GM21737 (cell line): Measurements from ENCODE around the gene CEACAM5.
"Not testable (repeated sequence)": the region's sequence is repeated elsewhere in the genome, so short reads cannot be mapped to it uniquely, and the experiment has no call there.

Source experiments
- ATAC-seq: cut with Tn5 transposase; IDR thresholded peaks from one replicate; pipeline ENCODE4 v1.9.1; 2021; ENCODE audit warnings: mild to moderate bottlenecking, moderate library complexity; ENCODE audit not compliant: unreplicated experiment

Gene CEACAM5

DNA sequence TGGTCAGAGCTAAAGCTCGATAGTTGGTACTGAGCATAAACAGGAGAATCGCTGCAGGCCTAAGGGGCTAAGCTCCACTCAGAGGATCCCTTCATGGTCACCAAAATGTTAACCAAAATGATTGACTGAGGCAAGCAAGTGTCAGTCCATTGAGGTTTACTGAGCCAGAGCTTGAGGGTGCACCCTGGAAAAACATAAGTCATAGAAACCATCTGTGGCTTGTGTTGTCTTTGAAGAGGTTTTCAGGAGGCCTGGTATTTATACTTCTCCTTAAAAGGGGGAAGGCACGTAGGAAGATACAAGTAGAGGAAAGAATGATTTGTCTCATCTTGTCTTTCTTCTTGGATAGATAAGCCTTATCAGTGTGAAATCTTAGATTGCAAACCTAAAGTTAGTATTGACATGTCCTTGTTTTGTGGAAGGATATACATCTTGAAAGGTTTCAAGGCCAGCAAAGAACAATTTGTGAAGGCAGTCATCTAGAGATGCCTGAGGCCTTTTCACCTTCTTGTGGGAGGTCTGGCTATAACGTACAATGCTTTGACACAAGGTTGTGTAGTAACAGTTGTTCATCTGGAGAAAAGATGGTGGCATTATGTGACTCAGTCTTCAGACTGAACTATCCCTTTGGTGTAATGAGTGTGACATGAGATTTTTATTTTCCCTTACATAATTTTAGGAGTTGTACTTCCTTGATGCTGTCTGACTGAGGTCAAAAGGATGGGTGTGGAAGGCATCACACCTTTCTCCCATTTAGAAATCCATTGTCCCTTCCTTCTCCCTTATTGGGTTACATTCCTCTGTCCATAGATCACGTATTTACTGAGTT, 32.2 kb downstream of the CEACAM5 start:
- no peak for ATAC-seq

DNA sequence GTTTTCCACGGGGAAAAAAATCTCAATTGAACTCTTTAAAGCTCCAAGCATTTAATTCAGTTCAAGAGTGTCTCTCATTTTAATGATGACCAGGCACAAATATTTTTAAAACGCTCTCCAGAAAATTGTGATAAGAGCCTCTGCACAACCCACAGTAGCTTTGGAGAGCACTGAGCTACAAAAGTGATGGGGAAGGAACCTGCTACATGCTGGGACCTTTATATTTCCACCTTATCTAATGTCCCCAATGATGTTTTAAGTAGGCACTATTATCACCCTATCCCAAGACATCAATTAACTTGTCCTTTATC, 32.8 kb downstream of the CEACAM5 start:
- no peak for ATAC-seq

DNA sequence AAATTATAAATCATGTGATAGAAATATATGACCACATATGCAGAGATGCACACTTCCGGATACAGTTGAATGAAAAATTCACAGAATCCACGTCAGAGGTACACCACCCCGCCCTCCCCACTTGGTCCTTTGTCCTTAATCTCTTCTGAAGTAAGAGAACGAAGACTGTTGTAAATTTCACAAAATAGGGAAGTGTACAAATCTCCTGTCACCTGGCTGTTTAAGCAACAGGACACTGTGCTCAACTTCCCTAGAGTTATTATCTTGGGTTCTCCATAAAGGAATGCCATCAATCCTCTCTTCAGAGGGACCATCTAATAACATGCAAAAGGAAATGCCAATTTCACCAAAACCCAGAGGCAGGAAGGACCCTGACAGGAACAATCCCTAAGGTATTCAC, 36.4 kb downstream of the CEACAM5 start:
- no peak for ATAC-seq

DNA sequence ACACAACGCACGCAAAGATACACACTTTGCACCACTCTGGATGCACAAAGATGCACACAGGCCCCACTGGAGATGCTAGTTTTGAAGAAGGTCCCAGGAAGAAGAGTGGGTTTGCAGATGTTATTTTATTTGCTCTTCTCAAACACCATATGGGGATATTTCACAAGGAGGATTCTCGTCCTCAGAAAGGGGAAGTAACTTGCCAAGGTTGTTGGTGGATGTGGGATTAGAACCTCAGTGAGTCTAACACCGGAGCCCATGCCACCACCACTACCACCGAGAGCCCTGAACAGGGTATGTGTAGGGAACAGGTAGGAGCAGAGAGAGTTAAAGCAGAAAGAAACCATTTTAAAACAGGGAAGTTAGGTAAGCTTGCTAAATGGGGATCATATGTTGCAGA, 37.3 kb downstream of the CEACAM5 start:
- no peak for ATAC-seq

DNA sequence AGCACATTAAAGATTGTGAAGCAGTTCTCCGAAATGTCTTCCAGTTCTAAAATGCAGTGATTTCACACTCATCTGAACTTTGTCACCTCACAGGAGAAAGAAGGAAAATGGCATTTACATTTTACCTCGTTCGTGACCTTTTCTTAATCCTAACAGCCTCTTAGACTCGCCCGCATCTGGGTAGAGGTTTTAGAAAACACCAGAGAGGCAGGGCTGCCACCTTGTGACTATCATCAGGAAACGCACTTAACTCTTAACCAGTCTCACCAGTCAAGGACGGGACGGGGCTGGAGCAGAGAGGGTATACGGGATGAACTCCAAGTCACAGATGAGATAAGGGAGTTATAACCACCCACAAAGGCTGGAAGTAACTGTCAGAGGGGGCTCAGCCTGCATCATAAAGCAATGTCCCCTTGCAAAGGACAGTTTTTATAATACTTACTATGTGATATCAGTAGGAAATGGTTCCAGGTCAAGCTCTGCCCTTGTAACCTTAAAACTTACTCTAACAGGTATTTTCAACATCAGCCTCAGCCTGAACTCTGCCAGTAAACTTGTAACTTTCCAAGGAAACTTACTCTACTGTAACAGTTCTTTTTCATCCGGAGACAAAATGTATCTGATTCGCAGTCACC, 38.3 kb downstream of the CEACAM5 start:
- no peak for ATAC-seq

DNA sequence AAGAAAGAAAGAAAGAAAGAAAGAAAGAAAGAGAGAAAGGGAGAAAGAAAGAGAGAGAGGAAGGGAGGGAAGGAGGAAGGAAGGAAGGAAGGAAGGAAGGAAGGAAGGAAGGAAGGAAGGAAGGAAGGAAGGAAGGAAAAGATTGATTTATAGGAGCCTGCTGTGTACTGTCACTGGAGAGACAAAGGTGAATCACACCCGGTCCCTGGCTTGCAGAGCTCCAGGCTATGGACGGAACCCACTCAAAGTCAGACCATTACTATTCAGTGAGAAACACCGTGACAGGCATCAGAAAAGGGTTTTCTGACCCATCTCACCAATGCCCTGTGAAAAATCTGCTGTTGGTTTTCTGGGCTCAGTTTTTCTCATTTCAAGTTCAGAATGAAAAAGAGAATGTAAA, 39.6 kb downstream of the CEACAM5 start:
- no peak for ATAC-seq

DNA sequence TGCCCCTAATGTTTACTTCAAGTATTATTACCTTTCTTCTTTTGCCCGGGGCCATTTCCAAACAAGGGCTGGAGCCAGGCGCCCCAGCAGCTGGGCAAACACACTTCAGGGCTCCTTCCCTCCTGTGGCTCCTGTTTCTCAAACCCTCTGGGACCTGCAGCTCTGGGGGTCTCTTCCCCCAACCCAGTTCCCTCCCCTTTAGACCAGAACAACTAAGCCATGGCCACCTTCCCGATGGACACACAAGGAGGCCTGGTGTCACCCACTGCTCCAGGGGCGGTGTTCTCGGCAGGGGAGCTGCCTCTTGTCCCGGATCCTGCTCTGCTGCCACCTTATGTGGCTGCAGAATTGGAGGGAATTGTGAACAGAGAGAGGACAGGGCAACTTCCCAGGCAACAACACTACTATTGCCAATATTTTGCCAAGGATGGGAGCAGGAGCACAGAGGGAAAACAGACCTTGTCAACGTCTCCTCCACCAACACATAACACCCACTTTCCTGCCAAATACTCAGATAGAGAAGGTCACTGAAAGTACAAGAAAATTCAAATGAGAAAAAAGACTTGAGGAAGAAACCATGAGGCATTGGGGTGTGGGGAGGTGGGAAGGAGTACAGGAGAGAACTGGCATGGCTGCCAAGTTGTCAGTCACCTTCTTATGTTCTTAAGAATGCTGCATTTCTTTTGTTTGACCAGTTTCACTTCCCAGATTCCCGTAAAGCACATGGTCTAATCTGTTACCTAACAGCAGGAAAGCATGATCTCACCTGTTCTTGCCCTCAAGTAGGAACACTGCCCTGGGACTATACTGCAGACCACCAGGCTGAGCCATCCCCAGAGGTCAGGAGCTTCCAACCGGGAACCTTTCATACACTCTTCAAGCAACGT, 42.1 kb downstream of the CEACAM5 start:
- not testable (repeated sequence) for ATAC-seq

DNA sequence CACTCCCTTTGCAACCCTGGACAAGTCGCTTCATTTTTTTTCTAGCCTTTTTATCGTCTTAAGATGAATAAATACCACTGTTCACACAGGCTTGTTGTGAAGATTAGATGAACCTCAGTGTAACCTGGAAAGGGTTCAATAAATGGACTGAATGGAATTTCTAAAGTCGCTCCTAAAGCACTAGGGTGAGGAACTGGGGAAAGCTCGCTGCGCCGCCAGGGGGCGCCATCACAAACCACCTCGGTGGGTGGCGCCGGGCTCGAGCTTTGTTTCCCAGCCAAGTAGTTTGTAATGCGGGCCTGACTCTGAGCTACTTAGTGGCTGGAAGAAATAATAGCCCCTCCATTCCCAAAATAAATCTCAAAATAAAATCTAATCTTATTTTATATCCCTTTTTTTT, 44.7 kb downstream of the CEACAM5 start:
- no peak for ATAC-seq

DNA sequence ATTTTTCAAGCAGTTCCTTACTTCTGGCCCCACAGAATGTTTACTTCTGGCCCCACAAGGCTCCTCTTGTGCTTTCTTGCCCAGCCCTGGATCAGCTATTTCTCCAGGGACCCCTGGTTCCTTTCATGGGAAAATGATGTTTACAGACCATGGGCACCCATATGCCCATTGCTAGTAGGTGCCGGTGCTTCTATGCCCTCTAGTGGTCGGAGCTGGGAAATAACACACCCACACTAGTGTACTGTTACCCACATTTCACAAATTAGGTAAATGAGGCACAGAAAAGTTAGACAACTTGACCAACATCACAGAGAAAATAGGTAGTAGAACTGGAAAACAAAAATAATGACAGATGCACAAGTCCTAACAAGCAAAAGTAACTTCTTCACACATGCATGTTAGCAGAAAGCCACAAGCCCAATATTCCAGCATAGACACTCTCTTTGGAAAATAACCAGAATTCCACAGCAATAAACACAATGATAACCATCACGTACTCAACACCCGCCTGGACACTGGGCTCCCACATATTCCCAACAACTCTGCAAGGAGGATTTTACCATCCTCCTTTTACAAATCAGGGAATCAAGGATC, 45.6 kb downstream of the CEACAM5 start:
- no peak for ATAC-seq

DNA sequence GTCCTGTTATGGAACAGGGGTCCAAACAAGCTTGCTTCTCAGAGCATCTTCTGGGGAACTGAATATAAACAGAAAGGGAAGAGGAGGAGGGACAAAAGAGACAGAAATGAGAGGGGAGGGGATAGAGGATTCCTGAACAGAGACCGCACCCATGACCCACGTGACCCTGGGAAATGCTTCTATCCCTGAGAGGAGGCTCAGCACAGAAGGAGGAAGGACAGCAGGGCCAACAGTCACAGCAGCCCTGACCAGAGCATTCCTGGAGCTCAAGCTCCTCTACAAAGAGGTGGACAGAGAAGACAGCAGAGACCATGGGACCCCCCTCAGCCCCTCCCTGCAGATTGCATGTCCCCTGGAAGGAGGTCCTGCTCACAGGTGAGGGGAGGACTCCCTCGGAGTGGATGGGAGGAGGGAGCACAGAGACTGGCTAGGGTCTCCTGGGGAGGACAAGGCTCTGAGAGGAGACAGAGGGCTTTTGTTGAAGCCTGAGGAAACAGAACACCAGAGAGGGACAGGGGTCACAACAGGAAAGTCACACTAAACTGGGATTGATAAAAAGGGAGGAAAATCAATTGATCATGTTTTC, 47.0 kb downstream of the CEACAM5 start, which contains the start of gene CEACAM6:
CEACAM6 (plus strand) TSS at position 203 of the 586 bp plus-strand sequence; CDS start at position 312, 109 bp downstream.
- no peak for ATAC-seq

DNA sequence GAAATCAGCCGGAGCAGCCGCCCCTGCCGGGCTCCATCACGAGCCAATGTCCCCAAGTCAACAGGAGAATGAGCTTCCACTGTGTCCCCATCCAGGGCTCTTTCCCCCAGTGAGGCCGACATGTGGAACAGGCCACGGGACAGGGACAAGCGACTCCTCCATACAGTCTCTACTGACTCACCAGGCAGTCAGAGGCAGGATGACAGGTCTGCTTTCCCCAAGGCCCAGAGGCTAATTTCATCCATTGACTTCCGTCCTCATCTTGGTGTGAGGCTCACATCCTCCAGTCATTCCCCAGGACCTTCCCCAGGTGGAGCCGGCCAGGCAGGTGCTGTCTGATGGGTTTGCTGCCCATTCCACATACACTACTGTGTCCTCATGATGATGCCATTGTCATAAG, 50.4 kb downstream of the CEACAM5 start:
- ATAC-seq: no peak

DNA sequence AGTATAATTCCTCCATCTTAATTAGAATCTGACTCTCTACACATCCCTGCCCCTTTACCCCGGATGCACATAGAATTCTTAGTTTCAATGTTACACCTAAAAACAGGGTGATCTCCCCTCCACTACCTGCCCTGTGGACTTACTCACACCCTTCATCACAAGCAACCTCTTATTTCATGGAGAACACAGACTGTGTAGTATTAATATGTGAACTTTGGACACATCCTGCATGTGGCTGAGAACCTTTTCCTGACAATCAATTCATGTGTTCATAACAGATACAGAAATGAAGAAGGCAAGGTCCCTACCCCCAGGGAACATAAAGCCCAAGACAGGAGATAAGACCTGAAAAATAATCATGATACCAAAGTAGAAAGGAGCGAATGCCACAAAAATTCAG, 58.7 kb downstream of the CEACAM5 start:
- no peak for ATAC-seq

DNA sequence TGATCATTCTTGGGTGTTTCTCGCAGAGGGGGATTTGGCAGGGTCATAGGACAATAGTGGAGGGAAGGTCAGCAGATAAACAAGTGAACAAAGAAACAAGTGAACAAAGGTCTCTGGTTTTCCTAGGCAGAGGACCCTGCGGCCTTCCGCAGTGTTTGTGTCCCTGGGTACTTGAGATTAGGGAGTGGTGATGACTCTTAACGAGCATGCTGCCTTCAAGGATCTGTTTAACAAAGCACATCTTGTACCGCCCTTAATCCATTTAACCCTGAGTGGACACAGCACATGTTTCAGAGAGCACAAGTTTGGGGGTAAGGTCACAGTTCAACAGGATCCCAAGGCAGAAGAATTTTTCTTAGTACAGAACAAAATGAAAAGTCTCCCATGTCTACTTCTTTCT, 59.7 kb downstream of the CEACAM5 start:
- not testable (repeated sequence) for ATAC-seq

DNA sequence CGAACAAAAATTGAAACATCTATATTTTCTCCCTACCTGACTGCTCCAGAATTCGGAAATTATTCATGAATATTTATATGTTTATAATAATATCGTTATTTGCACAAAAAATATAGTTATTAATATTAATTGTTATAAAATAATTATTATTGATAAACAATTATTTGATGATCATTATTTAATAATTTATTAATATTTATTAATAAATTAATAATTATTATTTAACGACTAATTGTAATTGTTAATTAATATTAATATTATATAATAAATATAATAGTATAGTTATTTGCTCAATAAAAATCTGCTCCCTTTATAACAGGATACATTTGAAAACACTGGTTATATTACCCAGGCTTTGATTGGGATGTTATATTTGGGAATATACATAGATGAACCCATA, 61.2 kb downstream of the CEACAM5 start:
- ATAC-seq: no peak

DNA sequence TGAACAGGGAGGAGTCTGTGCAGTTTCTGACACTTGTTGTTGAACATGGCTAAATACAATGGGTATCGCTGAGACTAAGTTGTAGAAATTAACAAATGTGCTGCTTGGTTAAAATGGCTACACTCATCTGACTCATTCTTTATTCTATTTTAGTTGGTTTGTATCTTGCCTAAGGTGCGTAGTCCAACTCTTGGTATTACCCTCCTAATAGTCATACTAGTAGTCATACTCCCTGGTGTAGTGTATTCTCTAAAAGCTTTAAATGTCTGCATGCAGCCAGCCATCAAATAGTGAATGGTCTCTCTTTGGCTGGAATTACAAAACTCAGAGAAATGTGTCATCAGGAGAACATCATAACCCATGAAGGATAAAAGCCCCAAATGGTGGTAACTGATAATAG, 63.0 kb downstream of the CEACAM5 start:
- no peak for ATAC-seq

DNA sequence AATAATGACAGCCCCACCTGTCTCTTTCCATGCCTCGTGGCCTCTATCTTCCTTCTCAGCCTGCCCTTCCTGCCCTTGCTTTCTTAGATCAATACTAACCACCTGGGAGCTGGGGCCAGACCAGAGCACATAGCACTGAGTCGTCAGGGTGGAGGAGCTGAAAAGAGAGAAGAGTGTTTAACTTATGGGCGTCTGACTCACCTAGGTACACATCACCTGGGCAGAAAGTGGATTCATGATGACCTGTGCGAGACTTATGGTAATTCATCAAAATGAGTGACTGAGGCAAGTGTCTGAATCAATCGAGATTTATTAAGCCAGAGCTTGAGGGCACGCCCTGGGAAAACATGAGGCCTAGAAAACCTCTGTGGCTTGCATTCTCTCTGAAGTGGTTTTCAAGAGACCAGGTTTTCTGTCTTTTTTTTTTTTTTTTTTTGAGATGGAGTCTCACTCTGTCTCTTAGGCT, 66.1 kb downstream of the CEACAM5 start:
- no peak for ATAC-seq

DNA sequence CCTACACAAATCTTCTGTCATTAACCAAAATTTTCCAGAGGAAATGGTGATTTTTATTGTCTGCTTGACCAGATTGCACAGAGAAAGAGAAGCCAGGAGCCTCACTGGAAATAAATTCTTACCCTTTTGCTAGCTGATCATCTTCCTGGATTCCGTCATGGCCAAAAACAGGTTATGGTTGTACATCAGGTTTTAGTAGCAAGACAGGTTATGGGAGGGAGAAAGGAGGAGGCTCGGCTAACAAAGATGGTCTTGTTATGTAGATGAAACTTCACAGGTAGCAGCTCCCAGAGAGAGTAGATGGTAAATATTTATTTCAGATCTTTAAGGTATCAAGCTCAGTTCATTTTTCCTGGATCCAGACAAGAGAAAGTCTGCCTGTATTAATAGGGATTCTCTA, 68.3 kb downstream of the CEACAM5 start:
- no peak for ATAC-seq
